ENCODE data around the gene INPP4A. TPM values are rescaled to one million over a fixed set of nuclear protein-coding genes. Genes with fewer than 3 reads are reported as not detected.

The INPP4A gene
- total RNA-seq, 1 experiment from 2014 or later = 23.4 TPM

- Histone ChIP-seq H3K4me1 (ENCODE audit: insufficient read depth, low read length) (no peaks in the 10 kb centered on the region), H3K9me3 (ENCODE audit: low read length) (no peaks in the 10 kb centered on the region), H2AFZ (ENCODE audit: low read length) (no peak overlapping the region), H3K9me2 (replicated peaks; ENCODE audit: low read length) (no peaks in the 10 kb centered on the region), H4K20me1 (ENCODE audit: low read length) (no peaks in the 10 kb centered on the region), H3F3A (ENCODE audit: low read length, unreplicated experiment) (no peaks in the 10 kb centered on the region), H3K4me3 (ENCODE audit: low read length) (no peak overlapping the region), H3K27ac (ENCODE audit: low read length) (no peak overlapping the region), H3K27me3 (ENCODE audit: low read length) (no peaks in the 10 kb centered on the region), H3K36me3 (ENCODE audit: low read depth, low read length) (peaks cover 6% of the 10 kb centered on the region), H3K79me2 (ENCODE audit: low read length) (no peaks in the 10 kb centered on the region), H3K9ac (ENCODE audit: low read length) (no peak overlapping the region), H3K4me2 (ENCODE audit: low read length) (no peak overlapping the region)
- POLR2A ChIA-PET (ENCODE audit: unreplicated experiment) = no interaction called here
- TF ChIP-seq EZH2 (IDR thresholded peaks at IDR 0.05; ENCODE audit: low read length, unreplicated experiment) (no peak), CTCF (conservative IDR thresholded peaks at IDR 0.05; ENCODE audit: low read depth, low read length) (no peak), EZH2phosphoT487 (IDR thresholded peaks at IDR 0.05; ENCODE audit: borderline replicate concordance, low read length) (no peak)
- DNase-seq (no peak), ATAC-seq (no peak)
- intact Hi-C loops (cut with micrococcal nuclease) = no loop called here
- CTCF ChIA-PET = no interaction called here
- no TSS peak for BruUV-seq (replicated peaks)
These were observed 104.5 kb downstream of the INPP4A start for GRCh38 chr2:98548920-98549818.

- peaks cover 2% of the 10 kb centered on the region for H3K36me3 ChIP-seq (ENCODE audit: low read depth, low read length)
- no peak overlapping the region for H3K4me3 ChIP-seq (ENCODE audit: low read length)
- no TSS peak for BruUV-seq (replicated peaks)
- no peaks in the 10 kb centered on the region for H3K9me3 ChIP-seq (ENCODE audit: low read length)
- DNase-seq = no peak
- H2AFZ ChIP-seq (ENCODE audit: low read length) = no peak overlapping the region
- no peaks in the 10 kb centered on the region for H3K27me3 ChIP-seq (ENCODE audit: low read length)
- intact Hi-C loops (cut with micrococcal nuclease) = no loop called here
- no peak overlapping the region for H3K4me2 ChIP-seq (ENCODE audit: low read length)
- no peaks in the 10 kb centered on the region for H3K4me1 ChIP-seq (ENCODE audit: insufficient read depth, low read length)
- H4K20me1 ChIP-seq (ENCODE audit: low read length) = no peaks in the 10 kb centered on the region
- ChIA-PET POLR2A (ENCODE audit: unreplicated experiment) (no interaction called here), CTCF (no interaction called here)
- no peak overlapping the region for H3K27ac ChIP-seq (ENCODE audit: low read length)
- no peaks in the 10 kb centered on the region for H3F3A ChIP-seq (ENCODE audit: low read length, unreplicated experiment)
- no peak for ATAC-seq
- H3K79me2 ChIP-seq (ENCODE audit: low read length) = no peaks in the 10 kb centered on the region
- no peaks in the 10 kb centered on the region for H3K9me2 ChIP-seq (replicated peaks; ENCODE audit: low read length)
- TF ChIP-seq EZH2 (IDR thresholded peaks at IDR 0.05; ENCODE audit: low read length, unreplicated experiment) (no peak), CTCF (conservative IDR thresholded peaks at IDR 0.05; ENCODE audit: low read depth, low read length) (no peak), EZH2phosphoT487 (IDR thresholded peaks at IDR 0.05; ENCODE audit: borderline replicate concordance, low read length) (no peak)
- no peak overlapping the region for H3K9ac ChIP-seq (ENCODE audit: low read length)
These were observed 105.5 kb downstream of the INPP4A start for GRCh38 chr2:98550165-98550564.

- no peak overlapping the region for H3K9ac ChIP-seq (ENCODE audit: low read length)
- no peak overlapping the region for H3K4me2 ChIP-seq (ENCODE audit: low read length)
- no peaks in the 10 kb centered on the region for H3K4me1 ChIP-seq (ENCODE audit: insufficient read depth, low read length)
- H3K27ac ChIP-seq (ENCODE audit: low read length) = no peak overlapping the region
- POLR2A ChIA-PET (ENCODE audit: unreplicated experiment) = no interaction called here
- H2AFZ ChIP-seq (ENCODE audit: low read length) = no peak overlapping the region
- no peaks in the 10 kb centered on the region for H3K79me2 ChIP-seq (ENCODE audit: low read length)
- H3F3A ChIP-seq (ENCODE audit: low read length, unreplicated experiment) = no peaks in the 10 kb centered on the region
- ATAC-seq (no peak), DNase-seq (no peak)
- intact Hi-C loops (cut with micrococcal nuclease) = no loop called here
- TF ChIP-seq CTCF (conservative IDR thresholded peaks at IDR 0.05; ENCODE audit: low read depth, low read length) (no peak), EZH2 (IDR thresholded peaks at IDR 0.05; ENCODE audit: low read length, unreplicated experiment) (no peak), EZH2phosphoT487 (IDR thresholded peaks at IDR 0.05; ENCODE audit: borderline replicate concordance, low read length) (no peak)
- H3K9me2 ChIP-seq (replicated peaks; ENCODE audit: low read length) = no peaks in the 10 kb centered on the region
- no peaks in the 10 kb centered on the region for H3K27me3 ChIP-seq (ENCODE audit: low read length)
- H3K9me3 ChIP-seq (ENCODE audit: low read length) = no peaks in the 10 kb centered on the region
- 0 out of 2 replicates have a peak, but pooled peaks cover 2% of the 10 kb centered on the region for H3K36me3 ChIP-seq (ENCODE audit: low read depth, low read length)
- no TSS peak for BruUV-seq (replicated peaks)
- H3K4me3 ChIP-seq (ENCODE audit: low read length) = no peak overlapping the region
- CTCF ChIA-PET = no interaction called here
- H4K20me1 ChIP-seq (ENCODE audit: low read length) = no peaks in the 10 kb centered on the region
These were observed 106.7 kb downstream of the INPP4A start for GRCh38 chr2:98551316-98551715.

Measured in PC-3 (cell line).